ENCODE data around the gene CYP2W1.

Gene CYP2W1

DNA sequence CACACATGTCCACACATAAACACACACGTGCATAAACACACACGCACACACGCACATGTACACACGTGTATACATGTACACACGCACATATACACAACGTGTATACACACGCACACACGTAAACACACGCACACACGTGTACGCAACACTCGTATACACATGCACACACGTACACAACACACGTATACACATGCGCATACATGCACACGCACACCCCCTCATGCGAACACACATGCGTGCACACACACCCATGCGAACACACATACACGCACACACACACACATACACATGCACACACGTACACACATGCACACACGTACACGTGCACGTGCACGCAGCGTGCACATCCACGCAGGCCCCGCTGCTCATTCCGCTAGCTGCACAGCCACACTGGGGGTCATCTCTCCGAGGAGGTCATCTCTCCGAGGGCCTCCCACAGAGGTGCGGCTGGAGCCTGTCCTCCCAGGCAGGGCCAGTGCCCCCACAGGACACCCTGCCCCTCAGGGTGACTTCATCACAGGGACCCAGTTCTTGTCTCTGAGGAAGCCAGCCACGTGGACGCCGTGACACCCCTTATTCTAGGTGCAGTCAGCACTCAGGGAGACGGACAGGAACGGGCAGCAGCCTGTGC is 25.9 kb downstream of the CYP2W1 start:
- no peak for DNase-seq (ENCODE audit: low read depth)
- no peak overlapping the region for H3K4me3 ChIP-seq (ENCODE audit: low read depth, low read length)

DNA sequence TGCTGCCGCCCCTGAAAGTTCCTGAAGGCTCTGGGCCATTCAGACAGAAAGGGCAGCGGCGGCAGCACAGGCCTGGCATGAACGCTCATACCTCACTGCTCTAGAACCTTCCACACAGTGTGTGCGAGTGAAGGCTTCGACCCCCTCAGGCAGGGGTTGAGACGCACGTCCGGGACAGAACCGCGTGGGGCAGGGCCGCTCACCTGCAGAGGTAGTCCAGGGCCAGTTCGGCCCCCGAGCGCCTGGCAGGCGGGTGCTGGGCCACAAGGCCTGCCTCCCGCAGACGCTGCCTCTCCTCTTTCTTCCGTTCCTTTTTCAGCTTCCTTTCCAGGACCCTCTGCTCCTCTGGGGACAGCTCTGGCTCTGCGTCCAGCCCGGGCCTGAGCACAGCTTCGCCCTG is 26.8 kb downstream of the CYP2W1 start:
- no peak for DNase-seq (ENCODE audit: low read depth)
- no peak overlapping the region for H3K4me3 ChIP-seq (ENCODE audit: low read depth, low read length)

DNA sequence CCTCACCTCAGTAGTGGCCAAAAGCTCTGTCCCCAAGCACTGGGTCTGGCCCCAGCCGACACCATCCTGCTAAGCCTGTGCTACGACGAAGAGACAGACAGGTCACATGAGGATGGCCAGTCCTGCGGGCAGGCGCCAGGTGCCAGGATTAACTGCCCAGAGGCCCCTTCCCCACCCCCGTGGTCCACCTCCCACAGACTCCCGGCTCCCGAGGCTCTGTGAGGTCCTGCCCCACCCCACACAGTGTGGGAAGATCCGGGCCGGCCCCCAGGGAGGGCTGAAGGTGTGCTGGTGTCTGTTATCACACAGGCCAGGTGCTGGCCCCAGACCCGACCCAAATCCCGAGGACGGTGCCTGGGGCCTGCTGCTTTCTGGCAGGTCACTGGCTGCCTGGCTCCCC is 27.2 kb downstream of the CYP2W1 start:
- no peak for DNase-seq (ENCODE audit: low read depth)
- no peak overlapping the region for H3K4me3 ChIP-seq (ENCODE audit: low read depth, low read length)

GRCh38 chr7:1011297-1012003 is 28.5 kb downstream of the CYP2W1 start:
- no peak for DNase-seq (ENCODE audit: low read depth)
- H3K4me3 ChIP-seq (ENCODE audit: low read depth, low read length), result no peak overlapping the region

GRCh38 chr7:1012004-1012715 is 29.2 kb downstream of the CYP2W1 start:
- no peak overlapping the region for H3K4me3 ChIP-seq (ENCODE audit: low read depth, low read length)
- no peak for DNase-seq (ENCODE audit: low read depth)

DNA sequence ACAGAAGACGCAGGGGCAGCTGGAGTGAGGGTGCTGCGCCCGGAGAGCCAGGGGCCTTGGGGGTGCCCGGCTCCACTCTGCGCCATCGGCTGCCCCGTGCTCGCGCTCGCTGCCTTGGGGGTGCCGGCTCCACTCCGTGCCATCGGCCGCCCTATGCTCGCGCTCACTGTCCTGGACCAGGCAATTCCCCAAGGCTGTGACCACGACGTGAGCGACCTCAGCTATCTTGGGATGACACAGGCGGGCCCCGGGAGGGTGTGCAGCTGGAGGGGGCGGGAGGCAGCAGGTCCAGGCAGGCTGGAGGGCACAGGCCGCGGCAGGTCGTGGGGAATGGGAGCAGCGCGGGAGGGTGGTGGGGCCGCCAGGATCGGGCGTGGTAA is 29.7 kb downstream of the CYP2W1 start:
- no peak overlapping the region for H3K4me3 ChIP-seq (ENCODE audit: low read depth, low read length)

GRCh38 chr7:1013581-1013980 is 30.6 kb downstream of the CYP2W1 start:
- no peak for DNase-seq (ENCODE audit: low read depth)
- H3K4me3 ChIP-seq (ENCODE audit: low read depth, low read length), result no peak overlapping the region

More for the DNA sequence above, 29.7 kb downstream of the CYP2W1 start:
- no peak for DNase-seq (ENCODE audit: low read depth)

- no peak overlapping the region for H3K4me3 ChIP-seq (ENCODE audit: low read depth, low read length)
- DNase-seq (ENCODE audit: low read depth), result no peak
Measured at GRCh38 chr7:1014681-1015080, 31.7 kb downstream of the CYP2W1 start.

GRCh38 chr7:1015196-1016121 is 32.5 kb downstream of the CYP2W1 start:
- H3K4me3 ChIP-seq (ENCODE audit: low read depth, low read length), result no peak overlapping the region
- DNase-seq (ENCODE audit: low read depth), result no peak

DNA sequence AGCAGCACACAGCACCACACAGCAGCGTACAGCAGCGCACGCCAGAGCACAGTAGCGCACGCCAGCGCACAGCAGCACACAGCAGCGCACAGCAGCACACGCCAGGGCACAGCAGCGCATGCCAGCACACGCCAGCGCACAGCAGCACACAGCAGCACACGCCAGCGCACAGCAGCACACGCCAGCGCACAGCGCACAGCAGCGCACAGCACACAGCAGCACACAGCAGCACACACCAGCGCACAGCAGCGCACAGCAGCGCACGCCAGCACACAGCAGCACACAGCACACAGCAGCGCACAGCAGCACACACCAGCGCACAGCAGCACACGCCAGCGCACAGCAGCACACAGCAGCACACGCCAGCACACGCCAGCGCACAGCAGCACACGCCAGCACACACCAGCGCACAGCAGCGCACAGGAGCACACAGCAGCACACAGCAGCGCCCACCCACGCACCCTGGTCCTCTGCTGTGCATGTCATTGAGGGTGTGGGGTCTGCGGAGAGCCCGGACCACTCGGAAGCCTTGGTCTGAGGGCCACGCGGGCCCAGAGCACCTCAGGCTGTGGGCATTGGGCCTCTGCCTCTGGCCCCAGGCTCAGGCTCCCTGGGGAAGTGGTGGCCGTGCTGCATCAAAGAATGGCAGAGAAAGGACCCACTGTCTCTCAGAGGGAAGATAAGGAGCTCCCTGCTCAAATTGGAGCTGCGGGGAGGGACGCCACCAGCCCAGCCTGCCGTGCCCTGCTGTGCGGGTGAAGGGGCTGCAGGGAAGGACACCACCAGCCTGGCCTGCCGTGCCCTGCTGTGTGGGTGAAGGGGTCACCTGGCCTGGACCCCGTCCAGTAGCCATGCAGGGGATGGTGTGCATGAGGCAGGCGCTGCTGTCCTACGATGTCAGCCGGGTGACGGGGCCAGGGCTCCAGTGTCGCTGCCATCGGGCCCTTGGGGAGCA is 33.9 kb downstream of the CYP2W1 start:
- no peak overlapping the region for H3K4me3 ChIP-seq (ENCODE audit: low read depth, low read length)
- DNase-seq (ENCODE audit: low read depth), result no peak

GRCh38 chr7:1017586-1018333 is 34.8 kb downstream of the CYP2W1 start:
- no peak for DNase-seq (ENCODE audit: low read depth)
- no peak overlapping the region for H3K4me3 ChIP-seq (ENCODE audit: low read depth, low read length)

- no peak for DNase-seq (ENCODE audit: low read depth)
- no peak overlapping the region for H3K4me3 ChIP-seq (ENCODE audit: low read depth, low read length)
Measured at GRCh38 chr7:1018334-1018695, 35.3 kb downstream of the CYP2W1 start.

DNA sequence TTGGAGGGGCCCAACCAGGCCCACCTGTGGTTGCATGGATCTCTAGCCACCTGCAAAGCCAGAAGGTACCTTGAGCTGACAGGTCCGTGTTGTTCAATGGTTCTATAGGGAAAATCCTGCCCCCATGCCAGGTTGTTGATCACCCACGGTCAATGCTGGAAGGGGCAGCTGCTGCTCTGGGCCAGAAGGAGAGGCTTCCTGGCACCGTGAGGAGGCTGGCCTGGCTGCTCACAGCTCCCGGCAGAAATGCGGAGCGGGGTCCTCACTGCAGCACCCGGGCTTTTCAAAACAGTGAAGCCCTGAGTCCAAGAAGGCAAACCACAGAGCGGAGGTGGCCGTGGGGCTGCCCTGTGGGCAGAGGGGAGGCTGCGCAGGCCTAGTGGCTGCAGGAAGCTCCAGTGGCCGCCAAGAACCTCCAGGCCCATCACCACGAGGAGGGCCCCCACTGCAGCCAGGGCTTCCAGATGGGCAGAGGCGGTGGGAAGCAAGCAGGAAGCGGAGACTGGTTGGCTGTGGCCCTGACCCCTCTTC is 36.3 kb downstream of the CYP2W1 start:
- no peak for DNase-seq (ENCODE audit: low read depth)
- no peak overlapping the region for H3K4me3 ChIP-seq (ENCODE audit: low read depth, low read length)

- DNase-seq (ENCODE audit: low read depth), result no peak
- no peak overlapping the region for H3K4me3 ChIP-seq (ENCODE audit: low read depth, low read length)
Measured at GRCh38 chr7:1019789-1020610, 37.0 kb downstream of the CYP2W1 start.

DNA sequence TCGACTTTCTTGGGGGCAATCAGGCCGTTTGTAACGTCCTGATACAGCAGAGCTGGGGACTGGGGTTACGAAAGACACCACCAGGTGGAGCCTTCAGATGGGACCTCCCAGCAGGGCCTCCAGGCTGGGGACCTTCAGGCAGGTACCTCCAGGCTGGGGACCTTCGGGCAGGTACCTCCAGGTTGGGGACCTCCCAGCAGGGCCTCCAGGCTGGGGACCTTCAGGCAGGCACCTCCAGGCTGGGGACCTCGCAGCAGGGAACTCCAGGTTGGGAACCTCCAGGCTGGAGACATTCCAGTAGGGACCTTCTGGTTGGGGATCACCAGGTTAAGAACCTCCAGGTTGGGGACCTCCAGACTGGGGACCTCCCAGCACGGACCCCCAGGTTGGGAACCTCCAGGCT is 37.9 kb downstream of the CYP2W1 start:
- no peak for DNase-seq (ENCODE audit: low read depth)
- H3K4me3 ChIP-seq (ENCODE audit: low read depth, low read length), result no peak overlapping the region

- no peak for DNase-seq (ENCODE audit: low read depth)
- H3K4me3 ChIP-seq (ENCODE audit: low read depth, low read length), result no peak overlapping the region
Measured at GRCh38 chr7:1021366-1021765, 38.4 kb downstream of the CYP2W1 start.

- H3K4me3 ChIP-seq (ENCODE audit: low read depth, low read length), result no peak overlapping the region
- DNase-seq (ENCODE audit: low read depth), result no peak
Measured at GRCh38 chr7:1021931-1022330, 39.0 kb downstream of the CYP2W1 start.

All from skeletal muscle cell (primary cell).